SK-N-SH treated with all-trans-retinoic acid at 6 μM for 48 hours (cell line): ENCODE results near the gene TPBGL.

Source experiments
- CREB5 ChIP-seq: fragments of 250-450 bp; sonication (Bioruptor Pico); IDR thresholded peaks from 2 replicates; pipeline ENCODE4 v1.5.1; 2020; ENCODE audit warnings: low read depth, mild to moderate bottlenecking, moderate library complexity
- CSRNP3 ChIP-seq: fragments of 250-450 bp; sonication (Bioruptor Pico); IDR thresholded peaks from 2 replicates; pipeline ENCODE4 v1.5.1; 2021; ENCODE audit warnings: mild to moderate bottlenecking, moderate library complexity
- PATZ1 ChIP-seq: fragments of 250-450 bp; sonication (Bioruptor Pico); IDR thresholded peaks from 2 replicates; pipeline ENCODE4 v1.8.0; 2020; ENCODE audit warnings: mild to moderate bottlenecking, moderate library complexity, borderline replicate concordance
- POU6F1 ChIP-seq: fragments of 250-450 bp; sonication (Bioruptor Pico); IDR thresholded peaks from 2 replicates; pipeline ENCODE4 v1.8.0; 2021; ENCODE audit warnings: low read depth, mild to moderate bottlenecking, moderate library complexity, borderline replicate concordance
- PPARA ChIP-seq: fragments of 250-450 bp; sonication (Bioruptor Pico); IDR thresholded peaks from 2 replicates; pipeline ENCODE4 v1.5.0; 2020; ENCODE audit warnings: mild to moderate bottlenecking, borderline replicate concordance
- RARB ChIP-seq: fragments of 250-450 bp; sonication (Bioruptor Pico); IDR thresholded peaks from 2 replicates; pipeline ENCODE4 v1.8.0; 2021; ENCODE audit warnings: mild to moderate bottlenecking, moderate library complexity
- ZFP30 ChIP-seq: fragments of 450-650 bp; formaldehyde crosslinking; IDR thresholded peaks from 2 replicates; pipeline ENCODE4 v1.5.0; 2022; ENCODE audit warnings: mild to moderate bottlenecking, moderate library complexity

GRCh38 chr11:75230621-75231020 lies 10.0 kb upstream of the TPBGL start:
- TF ChIP-seq CREB5 (CRISPR knock-in tag): no peak
- no peak for TF ChIP-seq ZFP30 (CRISPR knock-in tag)
- TF ChIP-seq RARB (CRISPR knock-in tag): no peak
- no peak for TF ChIP-seq CSRNP3 (CRISPR knock-in tag)
- TF ChIP-seq POU6F1 (CRISPR knock-in tag): no peak
- no peak for TF ChIP-seq PATZ1
- no peak for TF ChIP-seq PPARA (CRISPR knock-in tag)
